Mesothelial cell of epicardium (in vitro differentiated cells): ENCODE results near the gene FTL. TPM values are rescaled to one million over a fixed set of nuclear protein-coding genes. Genes with fewer than 3 reads are reported as not detected.

Source experiments
- DNase-seq, 2 experiments: peaks; one replicate each; pipeline ENCODE4 v3.0.0; 2021; ENCODE audit warnings: low spot score in 2 of 2; ENCODE audit not compliant: unreplicated experiment in 2 of 2
- H3K27ac Mint-ChIP-seq: 2 replicates; pipeline ENCODE4 v1.8.0; 2021; ENCODE audit warnings: mixed read lengths
- H3K27me3 Mint-ChIP-seq: 2 replicates; pipeline ENCODE4 v1.8.0; 2021; ENCODE audit warnings: low read depth, mixed read lengths
- H3K36me3 Mint-ChIP-seq: 2 replicates; pipeline ENCODE4 v1.8.0; 2021; ENCODE audit warnings: mixed read lengths
- H3K4me1 Mint-ChIP-seq: 2 replicates; pipeline ENCODE4 v1.8.0; 2021; ENCODE audit warnings: mixed read lengths
- H3K4me3 Mint-ChIP-seq: 2 replicates; pipeline ENCODE4 v1.8.0; 2021; ENCODE audit warnings: mild to moderate bottlenecking, moderate library complexity, mixed read lengths
- H3K9me3 Mint-ChIP-seq: 2 replicates; pipeline ENCODE4 v1.8.0; 2021; ENCODE audit warnings: mixed read lengths
- total RNA-seq: library from RNA; stranded (reverse); gene quantifications from 3 replicates; pipeline ENCODE4 v1.2.1, GENCODE V29; 2021
- TF ChIP-seq, protein P1 (sequence below): fragments of 200-600 bp; sonication (generic); IDR thresholded peaks from one replicate; pipeline ENCODE4 v1.5.0; 2021; ENCODE audit warnings: antibody characterized with exemption; ENCODE audit not compliant: unreplicated experiment

FTL gene
- total RNA-seq, 1 donor from 2014 or later: 1,064 TPM

DNA sequence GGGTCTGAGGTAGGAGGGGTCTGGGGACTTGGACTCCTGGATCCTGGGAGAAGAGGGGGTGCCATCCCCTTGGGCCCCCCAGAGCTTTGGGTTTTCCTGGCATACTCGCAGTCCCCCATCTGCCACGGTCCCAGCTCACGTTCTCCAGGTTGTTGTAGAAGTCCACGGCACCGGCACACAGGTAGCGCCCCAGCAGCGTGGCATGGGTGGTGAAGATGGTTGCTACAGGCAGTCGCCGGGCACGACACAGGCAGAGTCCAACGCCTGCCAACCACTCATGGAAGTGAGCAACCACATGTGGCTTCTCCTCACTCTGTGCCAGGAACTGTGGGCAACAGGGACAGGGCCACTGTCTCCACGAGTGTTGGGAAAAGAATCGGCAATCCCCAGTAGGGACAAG is 20.6 kb downstream of the FTL start:
- Mint-ChIP-seq H3K27ac (no peak overlapping the region), H3K4me1 (peaks cover 5% of the 10 kb centered on the region), H3K36me3 (peaks cover 34% of the 10 kb centered on the region), H3K9me3 (no peaks in the 10 kb centered on the region), H3K27me3 (no peaks in the 10 kb centered on the region), H3K4me3 (no peak overlapping the region)
- DNase-seq: no peak
- TF ChIP-seq, protein P1, sequence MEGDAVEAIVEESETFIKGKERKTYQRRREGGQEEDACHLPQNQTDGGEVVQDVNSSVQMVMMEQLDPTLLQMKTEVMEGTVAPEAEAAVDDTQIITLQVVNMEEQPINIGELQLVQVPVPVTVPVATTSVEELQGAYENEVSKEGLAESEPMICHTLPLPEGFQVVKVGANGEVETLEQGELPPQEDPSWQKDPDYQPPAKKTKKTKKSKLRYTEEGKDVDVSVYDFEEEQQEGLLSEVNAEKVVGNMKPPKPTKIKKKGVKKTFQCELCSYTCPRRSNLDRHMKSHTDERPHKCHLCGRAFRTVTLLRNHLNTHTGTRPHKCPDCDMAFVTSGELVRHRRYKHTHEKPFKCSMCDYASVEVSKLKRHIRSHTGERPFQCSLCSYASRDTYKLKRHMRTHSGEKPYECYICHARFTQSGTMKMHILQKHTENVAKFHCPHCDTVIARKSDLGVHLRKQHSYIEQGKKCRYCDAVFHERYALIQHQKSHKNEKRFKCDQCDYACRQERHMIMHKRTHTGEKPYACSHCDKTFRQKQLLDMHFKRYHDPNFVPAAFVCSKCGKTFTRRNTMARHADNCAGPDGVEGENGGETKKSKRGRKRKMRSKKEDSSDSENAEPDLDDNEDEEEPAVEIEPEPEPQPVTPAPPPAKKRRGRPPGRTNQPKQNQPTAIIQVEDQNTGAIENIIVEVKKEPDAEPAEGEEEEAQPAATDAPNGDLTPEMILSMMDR: no peak

DNA sequence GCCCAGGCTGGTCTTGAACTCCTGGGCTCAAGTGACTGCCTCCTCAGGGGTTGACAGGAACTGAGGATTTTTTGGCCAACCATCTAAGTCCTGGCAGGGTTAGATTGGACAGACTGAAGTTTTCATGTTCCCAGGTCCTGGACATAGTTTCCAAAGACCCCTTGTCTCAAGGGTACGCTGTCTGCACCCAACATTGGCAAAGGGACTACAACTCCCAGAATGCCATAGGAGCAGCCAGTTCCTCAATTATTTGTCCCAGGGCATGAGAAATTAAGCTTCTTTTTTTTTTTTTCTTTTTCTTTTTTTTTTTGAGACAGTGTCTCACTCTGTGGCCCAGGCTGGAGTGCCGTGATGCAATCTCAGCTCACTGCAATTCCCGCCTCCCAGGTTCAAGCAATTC is 21.1 kb downstream of the FTL start:
- H3K4me1 Mint-ChIP-seq: peaks cover 9% of the 10 kb centered on the region
- H3K36me3 Mint-ChIP-seq: peaks cover 34% of the 10 kb centered on the region
- no peak overlapping the region for H3K27ac Mint-ChIP-seq
- no peak for DNase-seq
- no peaks in the 10 kb centered on the region for H3K9me3 Mint-ChIP-seq
- TF ChIP-seq, protein P1: no peak
- no peaks in the 10 kb centered on the region for H3K27me3 Mint-ChIP-seq
- no peak overlapping the region for H3K4me3 Mint-ChIP-seq

DNA sequence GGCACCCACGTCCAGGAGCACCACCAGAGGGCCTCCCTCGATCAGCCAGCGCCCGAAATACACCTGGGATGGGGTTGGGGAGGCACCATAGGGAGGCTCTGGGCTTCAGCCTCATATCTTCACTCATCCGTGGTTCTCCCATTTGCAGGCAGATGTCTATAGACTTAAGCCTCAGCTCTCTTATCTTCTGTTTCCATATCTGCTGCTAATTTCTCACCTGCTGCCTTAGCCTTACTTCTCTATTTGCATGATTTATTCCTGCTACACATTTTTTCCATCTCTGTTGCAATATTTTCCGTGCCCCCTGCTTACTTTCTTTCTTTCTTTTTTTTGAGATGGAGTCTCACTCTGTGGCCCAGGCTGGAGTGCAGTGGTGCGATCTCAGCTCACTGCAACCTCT is 22.2 kb downstream of the FTL start:
- Mint-ChIP-seq H3K27ac (no peak overlapping the region), H3K36me3 (peaks cover 31% of the 10 kb centered on the region)
- no peak for DNase-seq

DNA sequence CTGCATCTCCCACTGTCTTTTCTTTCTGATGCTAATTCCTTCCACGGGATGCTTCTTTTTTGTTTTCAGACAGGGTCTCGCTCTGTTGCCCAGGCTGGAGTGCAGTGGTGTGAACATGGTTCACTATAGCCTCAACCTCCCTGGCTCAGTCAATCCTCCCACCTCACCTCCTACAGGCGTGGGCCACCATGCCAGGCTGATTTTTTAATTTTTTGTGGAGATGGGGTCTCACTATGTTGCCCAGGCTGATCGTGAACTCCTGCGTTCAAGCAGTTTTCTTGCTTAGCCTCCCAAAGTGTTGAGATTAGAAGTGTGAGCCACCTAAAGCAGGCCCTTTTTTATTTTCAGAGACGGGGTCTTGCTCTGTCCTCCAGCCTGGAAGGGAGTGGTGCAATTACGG is 23.2 kb downstream of the FTL start:
- TF ChIP-seq, protein P1: no peak
- no peak for DNase-seq
- H3K4me1 Mint-ChIP-seq: peaks cover 16% of the 10 kb centered on the region
- H3K4me3 Mint-ChIP-seq: no peak overlapping the region
- H3K27ac Mint-ChIP-seq: no peak overlapping the region
- peaks cover 28% of the 10 kb centered on the region for H3K36me3 Mint-ChIP-seq
- H3K27me3 Mint-ChIP-seq: no peaks in the 10 kb centered on the region
- no peaks in the 10 kb centered on the region for H3K9me3 Mint-ChIP-seq

More for the DNA sequence above, 22.2 kb downstream of the FTL start:
- Mint-ChIP-seq H3K9me3 (no peaks in the 10 kb centered on the region), H3K4me3 (no peak overlapping the region), H3K4me1 (peaks cover 14% of the 10 kb centered on the region), H3K27me3 (no peaks in the 10 kb centered on the region)
- TF ChIP-seq, protein P1: no peak

DNA sequence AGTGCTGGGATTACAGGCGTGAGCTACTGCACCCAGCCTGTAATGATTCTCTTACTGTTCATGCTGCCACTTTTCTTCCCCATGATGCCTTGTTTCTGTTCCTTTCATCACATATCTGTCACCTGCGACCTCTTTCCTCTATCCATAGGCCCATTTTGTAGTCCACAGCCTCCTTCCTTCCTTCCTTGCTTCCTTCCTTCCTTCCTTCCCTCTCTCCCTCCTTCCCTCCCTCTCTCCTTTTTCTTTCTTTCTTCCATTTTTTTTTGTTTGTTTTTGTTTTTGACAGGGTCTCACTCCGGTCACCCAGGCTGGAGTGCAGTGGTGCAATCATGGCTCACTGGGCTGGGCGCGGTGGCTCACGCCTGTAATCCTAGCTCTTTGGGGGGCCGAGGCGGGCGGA is 23.8 kb downstream of the FTL start:
- Mint-ChIP-seq H3K27me3 (no peaks in the 10 kb centered on the region), H3K36me3 (peaks cover 24% of the 10 kb centered on the region)

More for the DNA sequence above, 23.8 kb downstream of the FTL start:
- TF ChIP-seq, protein P1: no peak
- peaks cover 19% of the 10 kb centered on the region for H3K4me1 Mint-ChIP-seq
- DNase-seq: no peak
- H3K27ac Mint-ChIP-seq: no peak overlapping the region
- H3K9me3 Mint-ChIP-seq: no peaks in the 10 kb centered on the region
- no peak overlapping the region for H3K4me3 Mint-ChIP-seq
